Thyroid gland (tissue), 4 donors: ENCODE data around the gene GBP2. TPM values are rescaled to one million over a fixed set of nuclear protein-coding genes. Genes with fewer than 3 reads are reported as not detected.

ENCODE experiments used
- DNase-seq, 2 donors: peaks; one replicate each; pipeline ENCODE4 v3.0.0-alpha.2; 2019
- H3K27ac ChIP-seq, 3 donors: fragments of 200-600 bp; sonication (generic); 1 replicate in 2 of 3; 2 replicates in 1 of 3; pipeline ENCODE4 v1.5.1; 2016 to 2019; ENCODE audit warnings: mild to moderate bottlenecking in 1 of 3, moderate library complexity in 1 of 3
- H3K27me3 ChIP-seq: fragments of 200-600 bp; sonication (generic); one replicate; pipeline ENCODE4 v1.5.1; 2019
- H3K36me3 ChIP-seq, 2 donors: fragments of 200-600 bp; sonication (generic); one replicate each; pipeline ENCODE4 v1.5.1; 2016 to 2019
- H3K4me1 ChIP-seq, 2 donors: fragments of 200-600 bp; sonication (generic); one replicate each; pipeline ENCODE4 v1.5.1; 2017 to 2019
- H3K4me3 ChIP-seq, 3 donors: fragments of 200-600 bp; sonication (generic); replicated peaks in 1 of 3; 1 replicate in 2 of 3; 2 replicates in 1 of 3; pipeline ENCODE4 v1.5.1; 2016; ENCODE audit warnings: mild to moderate bottlenecking in 1 of 3
- H3K9me3 ChIP-seq: fragments of 200-600 bp; sonication (generic); one replicate; pipeline ENCODE4 v1.5.1; 2017
- CTCF ChIP-seq, 6 experiments: fragments of 200-600 bp in 3 of 6; fragments of 450-650 bp in 3 of 6; sonication (generic) in 3 of 6; IDR thresholded peaks; one replicate each; pipeline ENCODE4 v1.5.1; 2016 to 2019; ENCODE audit warnings: antibody characterized with exemption in 6 of 6, mild to moderate bottlenecking in 2 of 6, inconsistent platforms in 1 of 6, moderate library complexity in 1 of 6
- POLR2A ChIP-seq, 2 donors: fragments of 450-650 bp; IDR thresholded peaks; one replicate each; pipeline ENCODE4 v1.6.1; 2017; ENCODE audit warnings: antibody characterized with exemption in 2 of 2, mild to moderate bottlenecking in 2 of 2, moderate library complexity in 1 of 2
- WGBS, 2 donors: methylation state at CpG; one replicate each; pipeline ENCODE4 v1.1.5; 2017; 5-methylcytosine and 5-hydroxymethylcytosine counted together
- intact Hi-C: fragments of 100-400 bp; cut with DNase I; formaldehyde crosslinking; loops from one replicate; pipeline ENCODE4 v1.15.1; 2023
- total RNA-seq, 4 donors: library from RNA; depleted of rRNA; stranded (reverse); fragments of >200 nt; gene quantifications; one replicate each; pipeline ENCODE4 v1.2.3, GENCODE V29; 2016

Gene GBP2
- total RNA-seq, 4 donors from 2014 or later, result 11.0 to 44.3 (median 17.2) TPM

DNA sequence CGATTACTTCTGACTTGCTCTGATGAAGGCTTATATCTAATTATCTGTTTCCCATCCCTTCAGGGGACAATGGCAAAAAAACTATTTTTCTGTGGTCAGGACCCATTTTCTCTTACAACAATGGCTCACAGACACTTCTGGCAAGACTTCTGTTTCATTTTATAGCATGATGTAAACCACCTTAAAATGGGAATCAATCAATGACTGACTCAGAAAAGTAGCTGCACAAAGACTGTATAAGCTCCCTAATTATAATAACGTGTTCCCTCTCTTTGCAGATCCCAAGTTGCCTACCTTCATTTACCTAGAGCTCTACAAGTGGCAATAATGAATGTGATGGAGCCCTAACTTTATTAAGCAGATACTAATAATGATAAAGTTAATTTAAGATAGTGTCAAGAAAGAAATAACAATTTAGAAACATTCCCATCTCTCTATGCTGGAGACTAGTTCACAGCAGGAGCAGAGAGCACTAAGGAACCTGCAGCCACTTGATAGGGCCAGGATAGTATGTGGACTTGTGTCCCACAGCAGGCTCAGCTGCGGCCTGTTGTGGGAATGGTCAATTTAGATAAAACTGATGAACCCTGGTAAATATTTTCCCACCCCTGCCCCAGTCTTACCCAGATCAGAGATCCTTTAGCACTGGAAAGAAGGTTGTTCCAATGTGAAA, 538 bp downstream of the GBP2 start:
- H3K9me3 ChIP-seq, result no peaks in the 10 kb centered on the region
- peaks cover 10 to 14% of the 10 kb centered on the region in 2 donors for H3K4me1 ChIP-seq
- H3K36me3 ChIP-seq, result no peaks in the 10 kb centered on the region
- peak overlapping the region; percentile 75 to 94 (median 85) for H3K27ac ChIP-seq
- no peaks in the 10 kb centered on the region for H3K27me3 ChIP-seq
- 62 to 77% methylated on average over 3 of the region's 3 CpGs for WGBS, 2 donors
- DNase-seq, result no peak
- TF ChIP-seq CTCF (IDR thresholded peaks at IDR 0.05), result no peak
- no peak for TF ChIP-seq POLR2A (IDR thresholded peaks at IDR 0.05)
- intact Hi-C loops, result no loop called here
- peak overlapping the region in 1 of 3 donors; percentile 27 for H3K4me3 ChIP-seq

DNA sequence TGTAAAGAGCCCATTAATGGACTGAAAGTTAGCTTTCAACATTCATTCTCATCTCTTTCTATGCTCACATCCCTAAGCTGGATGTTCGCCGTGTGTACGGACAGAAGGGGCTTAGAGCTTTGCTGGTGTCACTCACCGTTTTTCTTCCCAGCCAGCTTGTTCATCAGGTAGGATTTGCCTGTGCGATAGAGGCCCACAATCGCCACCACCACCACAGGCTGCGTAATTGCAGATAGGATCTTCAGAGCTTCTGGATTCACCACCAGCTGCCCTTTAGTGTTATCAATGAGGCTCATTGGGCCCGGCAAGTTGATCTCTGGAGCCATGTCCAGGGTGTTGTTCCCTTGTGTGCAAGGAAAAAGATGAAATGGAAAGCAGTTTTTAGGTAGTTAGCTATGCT, 4.3 kb downstream of the GBP2 start:
- TF ChIP-seq CTCF (IDR thresholded peaks at IDR 0.05) (no peak), POLR2A (IDR thresholded peaks at IDR 0.05) (no peak)
- intact Hi-C loops, result no loop called here
- Histone ChIP-seq H3K9me3 (no peaks in the 10 kb centered on the region), H3K4me1 (peaks cover 3 to 5% of the 10 kb centered on the region in 2 donors), H3K27ac (no peak overlapping the region), H3K27me3 (no peaks in the 10 kb centered on the region), H3K36me3 (no peaks in the 10 kb centered on the region), H3K4me3 (no peak overlapping the region)
- DNase-seq, result no peak
- 94 to 97% methylated on average over 8 of the region's 8 CpGs for WGBS, 2 donors

DNA sequence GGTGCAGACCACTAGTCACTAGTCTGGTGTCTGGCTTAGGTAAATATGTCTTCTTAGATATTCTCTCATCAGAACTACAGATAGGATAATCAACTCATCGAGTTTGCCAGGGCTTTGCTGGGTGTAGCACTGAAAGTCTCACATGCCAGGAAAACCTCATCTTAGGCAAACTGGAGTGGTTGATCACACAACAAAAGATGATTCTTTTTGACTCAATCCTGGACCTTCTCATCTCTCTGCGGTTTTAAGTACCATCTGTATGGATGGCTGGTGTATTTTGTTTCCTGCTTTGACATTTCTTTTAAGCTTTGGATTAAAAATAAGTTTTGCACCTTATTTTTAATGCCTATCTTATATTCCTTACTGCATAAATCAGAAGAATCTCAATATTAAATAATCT, 11.3 kb downstream of the GBP2 start:
- Histone ChIP-seq H3K4me3 (no peak overlapping the region), H3K27ac (no peak overlapping the region), H3K9me3 (no peaks in the 10 kb centered on the region), H3K36me3 (peaks cover 0 to 10% of the 10 kb centered on the region in 2 donors), H3K27me3 (no peaks in the 10 kb centered on the region), H3K4me1 (no peaks in the 10 kb centered on the region)
- TF ChIP-seq POLR2A (IDR thresholded peaks at IDR 0.05) (no peak), CTCF (IDR thresholded peaks at IDR 0.05) (no peak)
- 83 to 86% methylated on average over 2 of the region's 2 CpGs for WGBS, 2 donors
- DNase-seq, result no peak
- intact Hi-C loops, result no loop called here

DNA sequence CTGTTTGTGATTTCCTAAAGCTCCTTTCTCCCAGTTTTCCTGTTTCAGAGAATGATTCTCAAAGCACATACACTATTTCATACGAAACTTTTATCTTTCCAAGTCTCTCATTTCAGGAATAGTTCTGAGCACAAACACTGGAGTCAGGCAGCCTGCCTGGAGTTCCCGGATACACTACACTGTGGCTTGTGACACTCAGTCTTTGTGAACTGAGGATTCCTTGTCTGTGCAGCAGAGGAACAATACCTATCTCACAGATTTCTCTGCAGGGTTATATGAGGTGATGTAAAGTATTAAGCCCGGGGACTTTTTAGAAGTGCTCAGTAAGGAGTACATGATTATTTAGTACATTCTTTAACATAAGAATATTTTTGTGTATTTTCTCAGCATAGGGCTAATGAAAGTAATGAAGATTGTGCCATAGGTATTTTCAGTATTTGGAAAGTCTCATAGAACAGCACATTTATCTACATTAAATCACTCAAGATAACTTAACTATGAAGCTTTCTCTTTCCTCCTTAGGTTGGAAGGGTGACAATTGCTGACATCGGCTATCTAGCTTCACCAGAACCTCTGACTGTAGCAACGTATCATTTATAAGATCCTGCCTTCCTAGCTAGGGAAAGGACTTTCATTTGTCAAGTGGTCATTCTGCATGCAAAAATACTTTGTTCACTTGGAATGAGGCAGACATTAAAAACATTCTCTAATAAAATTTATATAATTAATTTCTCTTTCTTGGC, 12.9 kb downstream of the GBP2 start:
- WGBS, 2 donors, result 80 to 85% methylated on average over 5 of the region's 5 CpGs
- intact Hi-C loops, result no loop called here
- peaks cover 0 to 14% of the 10 kb centered on the region in 2 donors for H3K36me3 ChIP-seq
- no peak overlapping the region for H3K27ac ChIP-seq
- H3K4me3 ChIP-seq, result no peak overlapping the region
- no peak for DNase-seq
- no peaks in the 10 kb centered on the region for H3K27me3 ChIP-seq
- no peaks in the 10 kb centered on the region for H3K4me1 ChIP-seq
- TF ChIP-seq CTCF (IDR thresholded peaks at IDR 0.05) (no peak), POLR2A (IDR thresholded peaks at IDR 0.05) (no peak)
- no peaks in the 10 kb centered on the region for H3K9me3 ChIP-seq

GRCh38 chr1:89104687-89105086, 21.2 kb downstream of the GBP2 start:
- no peaks in the 10 kb centered on the region for H3K27me3 ChIP-seq
- no peaks in the 10 kb centered on the region for H3K4me1 ChIP-seq
- no peak overlapping the region for H3K27ac ChIP-seq
- no peak overlapping the region for H3K4me3 ChIP-seq
- peaks cover 0 to 9% of the 10 kb centered on the region in 2 donors for H3K36me3 ChIP-seq
- no peak for DNase-seq
- WGBS, 2 donors, result 92 to 96% methylated on average over 17 of the region's 17 CpGs
- TF ChIP-seq CTCF (IDR thresholded peaks at IDR 0.05), result no peak
- intact Hi-C loops, result no loop called here
- no peaks in the 10 kb centered on the region for H3K9me3 ChIP-seq
